Astrocyte (in vitro differentiated cells and primary cell): Measurements from ENCODE around the gene SPDYE3. TPM values are rescaled to one million over a fixed set of nuclear protein-coding genes. Genes with fewer than 3 reads are reported as not detected.
"Not testable (repeated sequence)": the region's sequence is repeated elsewhere in the genome, so short reads cannot be mapped to it uniquely, and the experiment has no call there.

Experiments
- DNase-seq: peaks from one replicate; pipeline ENCODE4 v3.0.0-alpha.2; 2010; ENCODE audit warnings: low read depth
- FAIRE-seq: peaks from 2 replicates; lab custom pipeline; 2011; peaks lifted over from hg19 to GRCh38; lab: Jason Lieb, UNC
- H2AFZ ChIP-seq: 2 replicates; pipeline ENCODE4 v1.6.0; 2012; ENCODE audit warnings: low read depth, low read length, inconsistent platforms
- H3K27ac ChIP-seq: 2 replicates; pipeline ENCODE4 v1.5.1; 2011; ENCODE audit warnings: low read depth, low read length, inconsistent platforms
- H3K27me3 ChIP-seq: 2 replicates; pipeline ENCODE4 v1.6.0; 2011; ENCODE audit warnings: low read length, inconsistent platforms; ENCODE audit not compliant: insufficient read depth
- H3K36me3 ChIP-seq: 2 replicates; pipeline ENCODE4 v1.5.1; 2011; ENCODE audit warnings: low read length, inconsistent platforms; ENCODE audit not compliant: insufficient read depth
- H3K4me1 ChIP-seq: 2 replicates; pipeline ENCODE4 v1.5.1; 2011; ENCODE audit warnings: low read length, inconsistent platforms; ENCODE audit not compliant: insufficient read depth
- H3K4me2 ChIP-seq: 2 replicates; pipeline ENCODE4 v1.6.0; 2012; ENCODE audit warnings: low read length, inconsistent platforms
- H3K4me3 ChIP-seq: 2 replicates; pipeline ENCODE4 v1.5.1; 2011; ENCODE audit warnings: low read depth, mild to moderate bottlenecking, low read length, inconsistent platforms; ENCODE audit not compliant: insufficient read depth
- H3K79me2 ChIP-seq: 2 replicates; pipeline ENCODE4 v1.6.0; 2012; ENCODE audit warnings: mild to moderate bottlenecking, low read length, inconsistent platforms; ENCODE audit not compliant: insufficient read depth
- H3K9ac ChIP-seq: 2 replicates; pipeline ENCODE4 v1.6.0; 2012; ENCODE audit warnings: mild to moderate bottlenecking, low read length, inconsistent platforms
- H3K9me3 ChIP-seq: 2 replicates; pipeline ENCODE4 v1.5.1; 2012; ENCODE audit warnings: low read depth, mild to moderate bottlenecking, low read length, inconsistent platforms; ENCODE audit not compliant: insufficient read depth
- H4K20me1 ChIP-seq: 2 replicates; pipeline ENCODE4 v1.6.0; 2012; ENCODE audit warnings: low read length, inconsistent platforms; ENCODE audit not compliant: insufficient read depth
- H3K27ac Mint-ChIP-seq: one replicate; pipeline ENCODE4 v1.8.0; 2021; ENCODE audit warnings: mild to moderate bottlenecking, mixed read lengths; ENCODE audit not compliant: unreplicated experiment
- H3K27me3 Mint-ChIP-seq: one replicate; pipeline ENCODE4 v1.8.0; 2021; ENCODE audit warnings: low read depth, mixed read lengths; ENCODE audit not compliant: unreplicated experiment
- H3K36me3 Mint-ChIP-seq: one replicate; pipeline ENCODE4 v1.8.0; 2021; ENCODE audit warnings: low read depth, mixed read lengths; ENCODE audit not compliant: unreplicated experiment
- H3K4me1 Mint-ChIP-seq: one replicate; pipeline ENCODE4 v1.8.0; 2021; ENCODE audit warnings: low read depth, mixed read lengths; ENCODE audit not compliant: unreplicated experiment
- H3K4me3 Mint-ChIP-seq: one replicate; pipeline ENCODE4 v1.8.0; 2021; ENCODE audit warnings: mild to moderate bottlenecking, moderate library complexity, mixed read lengths; ENCODE audit not compliant: unreplicated experiment
- H3K9me3 Mint-ChIP-seq: one replicate; pipeline ENCODE4 v1.8.0; 2021; ENCODE audit warnings: mild to moderate bottlenecking, mixed read lengths; ENCODE audit not compliant: unreplicated experiment
- EZH2 ChIP-seq: IDR thresholded peaks from 2 replicates; pipeline ENCODE4 v1.6.1; 2012; ENCODE audit warnings: mild to moderate bottlenecking, low read length, inconsistent platforms; ENCODE audit not compliant: insufficient read depth
- total RNA-seq: library from RNA; stranded (reverse); gene quantifications from 2 replicates; pipeline ENCODE4 v1.2.1, GENCODE V29; 2021
- TF ChIP-seq, protein P1 (sequence below): IDR thresholded peaks from 2 replicates; pipeline ENCODE4 v1.5.1; 2011; ENCODE audit warnings: low read depth, mild to moderate bottlenecking, inconsistent platforms, low read length, moderate library complexity; ENCODE audit not compliant: insufficient read depth

The SPDYE3 gene
- total RNA-seq, 1 donor from 2014 or later: not detected

DNA sequence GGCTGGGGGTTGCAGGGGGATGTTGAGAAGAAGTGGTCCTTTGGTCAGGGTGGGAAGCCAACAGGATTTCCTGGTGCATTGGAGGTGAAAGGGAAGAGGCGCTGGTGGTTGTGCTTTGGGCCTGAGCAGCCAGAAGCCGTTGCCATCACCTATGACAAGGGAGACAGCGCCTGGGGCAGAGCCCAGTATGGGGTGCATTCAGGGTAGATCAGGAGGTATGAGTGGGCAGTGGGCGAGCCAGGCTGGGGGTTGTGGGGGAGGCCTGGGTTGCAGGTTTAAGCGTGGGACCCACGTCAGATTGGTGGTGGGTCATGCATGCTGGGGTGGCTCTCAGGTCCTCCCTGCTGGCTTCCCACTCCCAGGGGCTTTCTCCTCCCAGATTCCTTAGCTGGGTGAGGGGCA lies 44.2 kb downstream of the SPDYE3 start:
- H3K27me3 Mint-ChIP-seq: no peaks in the 10 kb centered on the region
- Histone ChIP-seq H3K9me3 (no peaks in the 10 kb centered on the region), H3K4me3 (no peak overlapping the region), H4K20me1 (peaks cover 37% of the 10 kb centered on the region), H2AFZ (no peak overlapping the region), H3K36me3 (peaks cover 42% of the 10 kb centered on the region), H3K27me3 (no peaks in the 10 kb centered on the region), H3K79me2 (peaks cover 1% of the 10 kb centered on the region), H3K4me2 (no peak overlapping the region), H3K4me1 (no peaks in the 10 kb centered on the region), H3K9ac (no peak overlapping the region), H3K27ac (no peak overlapping the region)
- H3K4me1 Mint-ChIP-seq: no peaks in the 10 kb centered on the region
- peaks cover 18% of the 10 kb centered on the region for H3K36me3 Mint-ChIP-seq
- peak overlapping the region; percentile 18 for H3K27ac Mint-ChIP-seq
- DNase-seq (no peak), FAIRE-seq (no peak)
- H3K9me3 Mint-ChIP-seq: no peaks in the 10 kb centered on the region
- H3K4me3 Mint-ChIP-seq: no peak overlapping the region
- no peak for TF ChIP-seq EZH2
- TF ChIP-seq, protein P1, sequence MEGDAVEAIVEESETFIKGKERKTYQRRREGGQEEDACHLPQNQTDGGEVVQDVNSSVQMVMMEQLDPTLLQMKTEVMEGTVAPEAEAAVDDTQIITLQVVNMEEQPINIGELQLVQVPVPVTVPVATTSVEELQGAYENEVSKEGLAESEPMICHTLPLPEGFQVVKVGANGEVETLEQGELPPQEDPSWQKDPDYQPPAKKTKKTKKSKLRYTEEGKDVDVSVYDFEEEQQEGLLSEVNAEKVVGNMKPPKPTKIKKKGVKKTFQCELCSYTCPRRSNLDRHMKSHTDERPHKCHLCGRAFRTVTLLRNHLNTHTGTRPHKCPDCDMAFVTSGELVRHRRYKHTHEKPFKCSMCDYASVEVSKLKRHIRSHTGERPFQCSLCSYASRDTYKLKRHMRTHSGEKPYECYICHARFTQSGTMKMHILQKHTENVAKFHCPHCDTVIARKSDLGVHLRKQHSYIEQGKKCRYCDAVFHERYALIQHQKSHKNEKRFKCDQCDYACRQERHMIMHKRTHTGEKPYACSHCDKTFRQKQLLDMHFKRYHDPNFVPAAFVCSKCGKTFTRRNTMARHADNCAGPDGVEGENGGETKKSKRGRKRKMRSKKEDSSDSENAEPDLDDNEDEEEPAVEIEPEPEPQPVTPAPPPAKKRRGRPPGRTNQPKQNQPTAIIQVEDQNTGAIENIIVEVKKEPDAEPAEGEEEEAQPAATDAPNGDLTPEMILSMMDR: no peak

DNA sequence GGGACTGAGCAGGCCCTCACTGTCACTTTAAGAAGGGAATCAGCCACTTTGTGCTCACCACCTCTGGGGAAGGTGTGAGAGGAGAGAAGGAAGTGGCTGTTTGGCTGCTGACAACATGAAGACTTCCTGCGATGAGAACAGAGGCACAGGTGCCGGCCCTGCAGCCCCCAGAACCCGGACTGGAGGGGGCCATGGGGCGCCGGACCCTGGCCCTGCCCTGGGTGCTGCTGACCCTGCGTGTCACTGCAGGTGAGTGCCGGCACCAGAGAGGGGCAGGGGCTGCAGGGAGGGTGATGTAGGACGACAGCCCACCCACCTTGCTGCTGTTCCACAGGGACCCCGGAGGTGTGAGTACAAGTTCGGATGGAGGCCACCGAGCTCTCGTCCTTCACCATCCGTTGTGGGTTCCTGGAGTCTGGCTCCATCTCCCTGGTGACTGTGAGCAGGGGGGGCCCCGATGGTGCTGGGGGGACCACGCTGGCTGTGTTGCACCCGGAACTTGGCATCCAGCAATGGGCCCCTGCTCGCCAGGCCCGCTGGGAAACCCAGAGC lies 44.8 kb downstream of the SPDYE3 start:
- not testable (repeated sequence) for H3K4me1 Mint-ChIP-seq, H3K79me2 ChIP-seq, H3K27me3 Mint-ChIP-seq, H3K4me3 Mint-ChIP-seq, H3K27ac Mint-ChIP-seq, H3K27me3 ChIP-seq, H3K27ac ChIP-seq, H2AFZ ChIP-seq, H3K9ac ChIP-seq, FAIRE-seq, H3K4me2 ChIP-seq, DNase-seq, H3K4me1 ChIP-seq, H3K9me3 ChIP-seq, H3K9me3 Mint-ChIP-seq, H3K4me3 ChIP-seq
- Histone ChIP-seq H4K20me1 (peaks cover 31% of the 10 kb centered on the region), H3K36me3 (peaks cover 36% of the 10 kb centered on the region)
- H3K36me3 Mint-ChIP-seq: peaks cover 15% of the 10 kb centered on the region

DNA sequence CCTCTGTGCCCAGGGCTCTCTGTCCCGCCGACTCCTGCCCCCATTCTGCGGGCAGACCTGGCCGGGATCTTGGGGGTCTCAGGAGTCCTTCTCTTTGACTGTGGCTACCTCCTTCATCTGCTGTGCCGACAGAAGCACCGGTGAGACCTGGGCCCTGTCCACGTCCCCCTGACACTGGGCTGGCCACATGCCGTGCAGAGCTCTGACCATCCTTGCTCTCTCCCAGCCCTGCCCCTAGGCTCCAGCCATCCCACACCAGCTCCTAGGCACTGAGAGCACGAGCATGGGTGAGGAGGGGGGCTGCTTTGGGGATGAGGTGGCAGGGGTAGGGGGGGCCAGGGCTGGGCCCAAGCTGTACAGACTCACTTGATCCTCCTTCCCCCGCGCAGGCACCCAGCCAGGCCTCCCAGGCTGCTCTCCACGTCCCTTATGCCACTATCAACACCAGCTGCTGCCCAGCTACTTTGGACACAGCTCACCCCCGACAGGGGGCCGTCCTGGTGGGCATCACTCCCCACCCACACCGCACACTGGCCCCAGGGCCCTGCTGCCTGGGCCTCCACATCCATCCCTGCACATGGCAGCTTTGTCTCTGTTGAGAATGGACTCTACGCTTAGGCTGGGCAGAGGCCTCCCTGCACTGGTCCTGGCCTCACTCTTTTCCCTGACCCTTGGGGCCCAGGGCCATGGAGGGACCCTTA lies 45.6 kb downstream of the SPDYE3 start:
- Mint-ChIP-seq H3K9me3 (no peaks in the 10 kb centered on the region), H3K27me3 (no peaks in the 10 kb centered on the region), H3K4me1 (no peaks in the 10 kb centered on the region), H3K36me3 (peaks cover 18% of the 10 kb centered on the region), H3K4me3 (no peak overlapping the region), H3K27ac (no peak overlapping the region)
- FAIRE-seq (no peak), DNase-seq (no peak)
- no peak overlapping the region for H2AFZ ChIP-seq
- peaks cover 31% of the 10 kb centered on the region for H3K36me3 ChIP-seq
- H3K9ac ChIP-seq: no peak overlapping the region
- H4K20me1 ChIP-seq: peaks cover 27% of the 10 kb centered on the region
- H3K4me3 ChIP-seq: no peak overlapping the region
- H3K9me3 ChIP-seq: no peaks in the 10 kb centered on the region
- H3K27ac ChIP-seq: no peak overlapping the region
- TF ChIP-seq EZH2: no peak
- TF ChIP-seq, protein P1: no peak
- no peaks in the 10 kb centered on the region for H3K4me1 ChIP-seq
- H3K4me2 ChIP-seq: no peak overlapping the region
- no peaks in the 10 kb centered on the region for H3K79me2 ChIP-seq
- H3K27me3 ChIP-seq: no peaks in the 10 kb centered on the region
